Panc1 (cell line): ENCODE results near the gene FAXC. TPM values are rescaled to one million over a fixed set of nuclear protein-coding genes. Genes with fewer than 3 reads are reported as not detected.

Experiments
- ATAC-seq: fragments of 200-7000 bp; cut with Tn5 transposase; 2 replicates; pipeline ENCODE4 v1.9.1; 2020; ENCODE audit warnings: mild to moderate bottlenecking, moderate library complexity
- BruUV-seq: library from RNA; stranded (reverse); fragments of 400-500 nt; replicated peaks from 2 replicates; lab custom pipeline; 2021; lab: Mats Ljungman, UMichigan
- CTCF ChIA-PET: fragments of 300-600 bp; sonication (Branson Sonifier 250); formaldehyde crosslinking; loops from one replicate; lab custom pipeline; 2022; ENCODE audit warnings: antibody characterized with exemption; lab: Charles Lee
- POLR2A ChIA-PET: fragments of 300-600 bp; sonication (Branson Sonifier 250); formaldehyde crosslinking; loops from one replicate; lab custom pipeline; 2022; ENCODE audit warnings: antibody characterized with exemption; lab: Charles Lee
- DNase-seq: peaks from one replicate; pipeline ENCODE4 v3.0.0-alpha.2; 2010; ENCODE audit warnings: low read depth, low spot score
- H3K27ac ChIP-seq: 2 replicates; pipeline ENCODE4 v1.5.1; 2011; ENCODE audit warnings: mild to moderate bottlenecking, low read length, inconsistent platforms
- H3K27me3 ChIP-seq: fragments of 200-500 bp; sonication (Bioruptor generic); 2 replicates; pipeline ENCODE4 v1.6.0; 2014; ENCODE audit warnings: low read length, inconsistent platforms; ENCODE audit not compliant: control insufficient read depth, insufficient read depth
- H3K36me3 ChIP-seq: fragments of 200-500 bp; sonication (Bioruptor generic); 2 replicates; pipeline ENCODE4 v1.5.1; 2014; ENCODE audit warnings: inconsistent platforms, mild to moderate bottlenecking, low read length, moderate library complexity; ENCODE audit not compliant: control insufficient read depth, insufficient read depth
- H3K4me1 ChIP-seq: 2 replicates; pipeline ENCODE4 v1.5.1; 2011; ENCODE audit warnings: inconsistent platforms, mild to moderate bottlenecking, low read length, moderate library complexity; ENCODE audit not compliant: control insufficient read depth, insufficient read depth
- H3K4me3 ChIP-seq, 2 experiments: 2 replicates each; pipeline ENCODE4 v1.5.1; 2011 to 2012; ENCODE audit warnings: low read depth in 2 of 2, low read length in 2 of 2, mild to moderate bottlenecking in 2 of 2, inconsistent platforms in 1 of 2, moderate library complexity in 1 of 2
- H3K9me3 ChIP-seq: fragments of 200-500 bp; sonication (Bioruptor generic); 2 replicates; pipeline ENCODE4 v1.5.1; 2014; ENCODE audit warnings: low read depth, mild to moderate bottlenecking, inconsistent platforms, low read length, moderate library complexity; ENCODE audit not compliant: control insufficient read depth, insufficient read depth
- POLR2AphosphoS5 ChIP-seq: IDR thresholded peaks from 2 replicates; pipeline ENCODE4 v1.6.1; 2012; ENCODE audit warnings: mild to moderate bottlenecking, low read depth, low read length, moderate library complexity
- SIN3A ChIP-seq: IDR thresholded peaks from 2 replicates; pipeline ENCODE4 v1.6.1; 2012; ENCODE audit warnings: low read depth, mild to moderate bottlenecking, low read length, moderate library complexity, borderline replicate concordance; ENCODE audit not compliant: insufficient read depth
- TCF7L2 ChIP-seq: IDR thresholded peaks from 2 replicates; pipeline ENCODE4 v1.6.1; 2011; ENCODE audit warnings: mild to moderate bottlenecking, low read depth, low read length, inconsistent platforms
- in situ Hi-C: cut with HindIII; loops from 2 replicates; pipeline ENCODE4 v1.10.0; 2016; ENCODE audit warnings: low sequenced_read_pairs, low pct_unique_long_range_greater_than_20kb
- intact Hi-C: fragments of 100-400 bp; cut with micrococcal nuclease; formaldehyde crosslinking; loops from one replicate; pipeline ENCODE4 v1.10.0; 2022; ENCODE audit not compliant: unreplicated experiment
- total RNA-seq: library from RNA; stranded (reverse); gene quantifications from one replicate; pipeline ENCODE4 v1.2.1, GENCODE V29; 2021; ENCODE audit not compliant: unreplicated experiment
- TF ChIP-seq, protein P1 (sequence below): fragments of 450-650 bp; IDR thresholded peaks from 2 replicates; pipeline ENCODE4 v1.5.1; 2017; ENCODE audit warnings: mild to moderate bottlenecking
- TF ChIP-seq, protein P2 (sequence below), 2 experiments: IDR thresholded peaks; 2 replicates each; pipeline ENCODE4 v1.6.1; 2011 to 2012; ENCODE audit warnings: low read depth in 2 of 2, control low read depth in 1 of 2, low read length in 1 of 2, mild to moderate bottlenecking in 1 of 2, moderate library complexity in 1 of 2; ENCODE audit not compliant: insufficient read depth in 1 of 2

Gene FAXC
- total RNA-seq, 1 experiment from 2014 or later: 9.0 TPM

DNA sequence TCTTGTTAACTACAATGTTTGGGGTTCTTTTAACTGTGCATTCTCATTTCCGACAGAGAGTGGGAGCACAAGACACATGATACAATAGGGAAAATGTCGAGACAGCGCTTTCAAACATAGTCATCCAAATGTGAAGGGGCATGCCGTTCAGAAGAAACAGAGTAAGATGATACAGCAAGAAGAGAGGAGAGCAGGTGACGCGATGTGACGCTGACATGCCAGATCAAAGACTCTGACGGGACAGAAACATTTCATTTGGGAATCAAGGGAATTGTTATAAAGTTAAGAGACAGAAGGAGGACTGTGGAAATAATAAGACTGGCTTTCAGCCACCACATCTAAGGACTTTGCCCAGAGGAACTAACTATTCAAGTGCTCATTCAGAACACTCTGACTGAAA lies 117.4 kb downstream of the FAXC start:
- DNase-seq: no peak
- Histone ChIP-seq H3K27ac (no peak overlapping the region), H3K27me3 (peaks cover 36% of the 10 kb centered on the region), H3K36me3 (no peaks in the 10 kb centered on the region; the same call in 1 of the 2 replicates), H3K4me3 (no peak overlapping the region), H3K4me1 (no peaks in the 10 kb centered on the region), H3K9me3 (no peaks in the 10 kb centered on the region; the same call in 1 of the 2 replicates)
- ChIA-PET CTCF (no interaction called here), POLR2A (no interaction called here)
- TF ChIP-seq TCF7L2: no peak
- no peak for TF ChIP-seq POLR2AphosphoS5
- TF ChIP-seq, protein P1, sequence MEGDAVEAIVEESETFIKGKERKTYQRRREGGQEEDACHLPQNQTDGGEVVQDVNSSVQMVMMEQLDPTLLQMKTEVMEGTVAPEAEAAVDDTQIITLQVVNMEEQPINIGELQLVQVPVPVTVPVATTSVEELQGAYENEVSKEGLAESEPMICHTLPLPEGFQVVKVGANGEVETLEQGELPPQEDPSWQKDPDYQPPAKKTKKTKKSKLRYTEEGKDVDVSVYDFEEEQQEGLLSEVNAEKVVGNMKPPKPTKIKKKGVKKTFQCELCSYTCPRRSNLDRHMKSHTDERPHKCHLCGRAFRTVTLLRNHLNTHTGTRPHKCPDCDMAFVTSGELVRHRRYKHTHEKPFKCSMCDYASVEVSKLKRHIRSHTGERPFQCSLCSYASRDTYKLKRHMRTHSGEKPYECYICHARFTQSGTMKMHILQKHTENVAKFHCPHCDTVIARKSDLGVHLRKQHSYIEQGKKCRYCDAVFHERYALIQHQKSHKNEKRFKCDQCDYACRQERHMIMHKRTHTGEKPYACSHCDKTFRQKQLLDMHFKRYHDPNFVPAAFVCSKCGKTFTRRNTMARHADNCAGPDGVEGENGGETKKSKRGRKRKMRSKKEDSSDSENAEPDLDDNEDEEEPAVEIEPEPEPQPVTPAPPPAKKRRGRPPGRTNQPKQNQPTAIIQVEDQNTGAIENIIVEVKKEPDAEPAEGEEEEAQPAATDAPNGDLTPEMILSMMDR: no peak
- TF ChIP-seq SIN3A: no peak
- TF ChIP-seq, protein P2, sequence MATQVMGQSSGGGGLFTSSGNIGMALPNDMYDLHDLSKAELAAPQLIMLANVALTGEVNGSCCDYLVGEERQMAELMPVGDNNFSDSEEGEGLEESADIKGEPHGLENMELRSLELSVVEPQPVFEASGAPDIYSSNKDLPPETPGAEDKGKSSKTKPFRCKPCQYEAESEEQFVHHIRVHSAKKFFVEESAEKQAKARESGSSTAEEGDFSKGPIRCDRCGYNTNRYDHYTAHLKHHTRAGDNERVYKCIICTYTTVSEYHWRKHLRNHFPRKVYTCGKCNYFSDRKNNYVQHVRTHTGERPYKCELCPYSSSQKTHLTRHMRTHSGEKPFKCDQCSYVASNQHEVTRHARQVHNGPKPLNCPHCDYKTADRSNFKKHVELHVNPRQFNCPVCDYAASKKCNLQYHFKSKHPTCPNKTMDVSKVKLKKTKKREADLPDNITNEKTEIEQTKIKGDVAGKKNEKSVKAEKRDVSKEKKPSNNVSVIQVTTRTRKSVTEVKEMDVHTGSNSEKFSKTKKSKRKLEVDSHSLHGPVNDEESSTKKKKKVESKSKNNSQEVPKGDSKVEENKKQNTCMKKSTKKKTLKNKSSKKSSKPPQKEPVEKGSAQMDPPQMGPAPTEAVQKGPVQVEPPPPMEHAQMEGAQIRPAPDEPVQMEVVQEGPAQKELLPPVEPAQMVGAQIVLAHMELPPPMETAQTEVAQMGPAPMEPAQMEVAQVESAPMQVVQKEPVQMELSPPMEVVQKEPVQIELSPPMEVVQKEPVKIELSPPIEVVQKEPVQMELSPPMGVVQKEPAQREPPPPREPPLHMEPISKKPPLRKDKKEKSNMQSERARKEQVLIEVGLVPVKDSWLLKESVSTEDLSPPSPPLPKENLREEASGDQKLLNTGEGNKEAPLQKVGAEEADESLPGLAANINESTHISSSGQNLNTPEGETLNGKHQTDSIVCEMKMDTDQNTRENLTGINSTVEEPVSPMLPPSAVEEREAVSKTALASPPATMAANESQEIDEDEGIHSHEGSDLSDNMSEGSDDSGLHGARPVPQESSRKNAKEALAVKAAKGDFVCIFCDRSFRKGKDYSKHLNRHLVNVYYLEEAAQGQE (IDR thresholded peaks at IDR 0.05; ENCODE audit: insufficient read depth in 1 of 2, low read depth in 2 of 2, low read length in 1 of 2): no peak
- ATAC-seq: no peak
- intact Hi-C loops: no loop called here
- in situ Hi-C loops: no loop called here
- BruUV-seq: no TSS peak

DNA sequence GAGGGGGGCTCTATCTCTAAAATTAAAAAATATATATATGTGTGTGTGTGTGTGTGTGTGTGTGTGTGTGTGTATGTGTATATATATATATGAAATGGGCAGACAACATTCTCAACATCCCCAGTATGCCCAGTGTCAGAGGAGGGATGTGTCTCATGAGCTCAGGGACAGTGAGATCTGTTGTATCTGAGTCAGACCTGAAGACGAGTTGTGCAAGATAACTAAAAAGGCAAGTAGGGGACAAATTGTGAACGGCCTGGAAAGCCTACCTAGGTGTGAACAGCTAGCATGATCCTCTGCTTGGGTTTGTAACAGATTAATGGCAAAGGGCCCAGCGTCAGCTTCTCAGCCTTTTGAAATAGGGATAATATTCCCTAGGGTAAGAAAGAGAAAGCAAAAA lies 124.3 kb downstream of the FAXC start:
- no peak overlapping the region for H3K4me3 ChIP-seq
- H3K36me3 ChIP-seq: no peaks in the 10 kb centered on the region
- in situ Hi-C loops: no loop called here
- no TSS peak for BruUV-seq
- no peak overlapping the region for H3K27ac ChIP-seq
- no peak for ATAC-seq
- CTCF ChIA-PET: no interaction called here
- POLR2A ChIA-PET: no interaction called here
- TF ChIP-seq POLR2AphosphoS5: no peak
- TF ChIP-seq SIN3A: no peak
- no peaks in the 10 kb centered on the region for H3K4me1 ChIP-seq
- no peaks in the 10 kb centered on the region for H3K27me3 ChIP-seq
- no peak for DNase-seq
- no peaks in the 10 kb centered on the region; the same call in 1 of the 2 replicates for H3K9me3 ChIP-seq
- intact Hi-C loops: no loop called here

Other genes with a start within 250 kb of the FAXC start
- 9.5 TPM for gene COQ3, start 44.5 kb upstream of the FAXC start, total RNA-seq
- gene PNISR, start 75.6 kb upstream of the FAXC start, total RNA-seq: 91.3 TPM
- gene USP45, start 165.7 kb upstream of the FAXC start, total RNA-seq: 13.8 TPM
- gene CCNC, start 219.0 kb upstream of the FAXC start, total RNA-seq: 43.4 TPM